Measurements from ENCODE around the gene FOCAD.
A peak's percentile ranks its signal among the peaks of the same experiment; 100 is the strongest.

FOCAD gene

DNA sequence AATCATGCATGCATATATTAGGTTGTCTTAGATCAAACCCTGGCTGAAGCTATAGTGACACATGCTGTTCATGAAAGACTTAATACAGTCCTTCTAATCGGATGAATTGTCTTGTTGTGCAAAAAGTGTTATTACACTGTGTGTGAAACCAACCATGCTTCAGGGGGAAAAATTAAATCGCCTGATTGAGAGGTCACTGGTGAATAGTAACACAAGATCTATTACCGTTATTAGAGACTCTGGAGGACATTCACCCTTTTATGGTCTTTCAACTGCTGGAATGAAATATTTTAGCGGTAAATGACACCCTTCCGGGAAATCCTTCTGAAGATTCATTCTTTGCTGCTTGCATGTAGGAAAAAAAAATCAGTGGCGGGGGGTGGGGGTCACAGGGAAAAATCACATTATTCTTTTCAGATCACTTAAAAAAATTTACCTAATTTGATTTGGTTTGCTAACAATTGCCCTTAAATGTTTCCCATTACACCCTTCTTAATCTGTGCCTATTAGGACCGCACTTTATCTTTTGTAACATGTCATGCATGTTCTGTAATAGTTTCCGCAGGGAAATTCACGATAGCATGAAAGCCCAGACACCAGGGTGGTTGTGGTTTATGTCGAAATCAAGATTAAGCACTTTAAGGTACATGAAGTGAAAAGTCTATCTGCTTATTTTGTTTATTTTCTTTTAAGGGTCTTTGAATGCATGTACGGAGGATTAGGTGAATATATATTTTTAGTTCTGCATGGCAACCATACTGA lies 120.6 kb downstream of the FOCAD start:
- no peak for DNase-seq

DNA sequence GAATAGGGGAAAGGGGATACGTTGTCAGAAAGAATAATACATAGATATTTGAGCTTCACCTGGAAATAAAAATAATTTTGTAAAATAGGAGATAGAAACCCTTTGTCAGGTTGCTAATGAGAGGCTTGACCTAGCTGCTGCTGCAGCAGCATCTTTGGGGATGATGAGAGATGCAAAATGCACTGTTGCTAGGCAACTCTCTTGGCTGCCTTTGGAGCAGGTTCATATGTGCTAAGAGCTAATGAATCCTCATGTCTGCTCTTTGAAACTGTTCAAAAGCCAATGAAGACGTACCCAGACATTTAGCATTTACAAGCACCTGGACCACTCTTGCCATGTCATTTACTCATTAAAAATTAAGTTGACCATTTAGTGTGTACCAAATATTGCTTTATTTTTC lies 121.7 kb downstream of the FOCAD start:
- no peak for DNase-seq

DNA sequence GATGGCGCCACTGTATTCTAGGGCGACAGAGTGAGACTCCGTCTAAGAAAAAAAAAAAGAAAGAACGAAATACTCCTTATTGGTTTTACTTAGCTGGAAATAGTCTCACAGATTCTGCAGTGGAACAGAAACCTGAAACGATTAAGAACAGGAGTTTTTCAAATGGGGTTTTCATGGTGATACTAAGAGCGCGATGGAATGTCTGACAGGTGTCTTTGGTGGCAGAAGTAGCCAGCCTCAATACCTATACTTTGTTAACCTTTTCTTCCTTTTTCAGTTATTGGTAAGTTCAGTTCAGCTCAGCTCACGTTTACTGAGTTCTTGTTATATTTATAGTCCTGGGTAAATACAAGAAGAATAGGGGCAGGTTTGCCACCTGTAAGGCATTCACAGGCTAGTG lies 123.9 kb downstream of the FOCAD start:
- no peak for DNase-seq

DNA sequence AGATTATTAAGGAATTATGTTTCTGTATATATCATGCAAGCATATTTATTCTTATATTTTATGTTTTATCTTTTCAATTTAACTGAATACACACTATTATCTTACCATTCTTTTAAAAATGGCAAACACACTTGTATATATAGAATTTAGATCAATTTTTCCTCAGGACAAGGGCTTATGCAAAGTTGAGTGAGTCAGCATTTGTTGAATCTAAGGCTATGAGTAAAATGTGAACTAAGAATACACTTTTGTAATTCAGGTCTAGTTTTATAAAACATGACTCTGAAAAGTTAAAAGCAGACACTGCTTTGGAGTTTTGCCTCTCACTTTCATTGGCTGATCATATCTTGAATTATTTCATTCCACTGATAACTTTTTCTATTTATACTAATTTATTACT lies 127.8 kb downstream of the FOCAD start:
- no peak for DNase-seq

DNA sequence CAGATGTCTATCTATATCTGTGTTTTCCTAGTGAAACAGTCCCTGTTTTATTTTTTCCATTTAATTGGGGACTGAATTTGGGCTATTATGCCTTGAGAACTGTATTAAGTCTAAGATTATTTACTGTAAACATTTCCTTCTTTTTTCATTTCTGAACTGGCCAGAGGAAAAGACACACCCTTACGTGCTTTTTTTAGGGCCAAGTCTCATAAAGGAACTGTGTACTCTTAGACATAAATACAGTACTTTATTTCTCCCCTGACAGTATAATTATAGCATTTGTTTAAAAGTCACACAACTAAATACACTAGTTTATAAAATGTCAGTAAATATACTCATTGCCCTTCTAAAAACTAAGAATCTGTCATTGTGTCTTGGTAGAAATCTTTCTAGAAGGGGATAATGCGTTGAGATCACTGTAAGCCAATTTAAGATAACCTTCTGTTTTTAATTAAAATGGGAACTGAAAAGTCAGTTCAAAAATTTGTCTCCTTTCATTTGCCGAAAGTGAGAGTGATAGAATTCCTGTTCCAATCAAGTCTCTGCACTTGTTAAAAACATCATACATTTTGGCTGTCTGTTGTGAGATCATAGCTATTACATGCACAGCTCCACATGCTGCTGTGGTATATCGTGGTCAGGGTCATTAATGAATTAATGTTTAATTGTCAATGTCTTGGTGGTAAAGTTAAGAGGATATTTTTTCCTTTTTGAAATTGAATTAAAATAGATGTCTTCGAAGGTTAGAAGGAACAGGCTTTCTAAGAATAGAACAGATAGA lies 132.1 kb downstream of the FOCAD start:
- no peak for DNase-seq

DNA sequence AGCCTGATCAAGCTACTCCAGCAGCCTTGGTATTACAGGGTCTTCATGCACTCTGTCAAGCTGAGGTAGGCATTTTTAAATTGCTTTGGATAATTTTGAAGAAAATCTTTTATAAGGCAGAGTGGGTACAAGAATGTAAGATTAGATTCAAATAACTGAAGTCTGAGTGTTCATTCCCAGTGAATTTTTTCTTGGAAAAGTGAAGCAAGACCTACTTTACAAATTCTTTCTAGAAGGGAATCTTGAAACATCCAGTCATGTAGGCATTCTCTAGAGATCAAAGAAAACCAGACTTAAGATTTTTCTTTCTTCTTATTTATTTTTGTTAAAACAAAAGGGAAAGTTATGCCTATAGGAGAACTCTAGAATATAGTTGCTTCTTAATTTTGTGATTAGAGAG lies 139.0 kb downstream of the FOCAD start:
- no peak for DNase-seq

DNA sequence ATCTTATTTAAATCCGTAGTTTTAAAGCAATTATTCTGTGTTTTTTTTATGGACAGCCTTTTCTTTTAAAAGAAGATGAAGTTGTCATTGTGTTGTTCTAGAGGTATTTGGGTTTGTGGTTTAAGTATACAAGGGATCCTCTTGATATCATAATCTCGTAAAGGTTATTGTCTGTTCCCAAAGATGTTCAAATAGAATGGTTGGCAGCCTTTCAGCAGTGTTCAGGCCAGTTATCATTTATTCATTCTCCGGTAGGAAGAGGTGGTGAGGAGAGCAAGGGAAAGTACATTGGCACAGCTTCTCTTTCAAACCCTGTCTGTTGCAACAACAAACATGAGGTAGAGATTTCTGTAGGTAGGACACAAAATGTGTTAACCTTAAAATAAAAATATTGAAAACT lies 147.0 kb downstream of the FOCAD start:
- no peak for DNase-seq

DNA sequence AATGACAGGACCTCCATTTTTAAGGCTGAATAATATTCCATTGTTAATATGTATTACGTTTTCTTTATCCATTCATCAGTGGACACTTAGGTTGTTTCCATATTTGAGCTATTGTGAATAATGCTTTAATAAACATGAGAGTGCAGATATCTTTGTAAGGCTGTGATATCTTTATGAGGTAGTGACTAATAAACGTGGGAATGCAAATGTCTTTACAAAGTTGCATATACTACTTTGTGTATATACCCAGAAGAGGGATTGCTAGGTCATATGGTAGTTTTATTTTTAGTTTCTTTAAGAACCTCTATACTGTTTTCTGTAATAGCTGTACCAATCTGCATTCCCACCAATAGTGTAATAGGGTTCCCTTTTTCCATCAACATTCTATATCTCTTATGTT lies 148.7 kb downstream of the FOCAD start:
- no peak for DNase-seq

DNA sequence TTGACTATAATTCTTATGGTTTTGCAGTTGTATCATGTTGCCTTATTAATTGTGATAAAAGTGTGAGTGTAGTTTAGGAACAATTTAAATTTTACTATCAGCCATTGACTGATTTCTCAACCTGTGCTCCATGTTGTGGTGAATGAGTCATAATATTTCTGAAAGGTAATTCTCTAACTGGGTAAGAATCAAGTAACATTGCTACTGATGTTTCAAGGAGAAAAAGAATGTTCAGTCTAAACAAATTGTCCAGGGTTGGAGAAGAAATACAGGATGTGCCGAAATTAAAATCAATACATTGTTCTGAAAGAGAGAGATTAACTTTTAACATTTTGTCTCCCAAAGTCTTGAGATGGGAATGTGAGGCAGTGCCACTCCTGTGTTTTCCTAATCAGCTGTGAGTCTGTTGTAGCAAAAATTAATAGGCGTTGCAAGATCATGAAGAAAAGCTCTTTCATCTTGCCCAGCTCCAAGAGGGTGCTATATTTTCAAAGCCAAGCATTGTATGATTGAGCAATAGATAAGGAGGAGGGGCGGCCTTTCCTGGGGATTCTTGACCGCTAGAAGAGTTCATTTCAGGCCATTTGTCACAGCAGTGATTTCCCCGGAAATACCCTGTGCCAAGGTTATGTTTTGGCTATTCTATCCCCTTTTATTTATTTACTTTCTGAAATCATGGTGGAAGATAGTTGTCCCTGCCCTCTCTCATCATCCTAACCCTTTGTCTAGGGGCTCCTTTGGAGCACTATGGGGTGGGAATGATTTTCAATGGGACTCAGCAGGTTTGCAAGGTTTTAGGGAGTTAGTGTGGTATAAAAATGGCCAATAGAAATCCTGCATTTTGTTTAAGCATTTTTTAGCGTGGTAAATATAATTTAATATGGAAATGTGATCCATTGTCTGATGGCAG lies 151.6 kb downstream of the FOCAD start:
- no peak for DNase-seq

DNA sequence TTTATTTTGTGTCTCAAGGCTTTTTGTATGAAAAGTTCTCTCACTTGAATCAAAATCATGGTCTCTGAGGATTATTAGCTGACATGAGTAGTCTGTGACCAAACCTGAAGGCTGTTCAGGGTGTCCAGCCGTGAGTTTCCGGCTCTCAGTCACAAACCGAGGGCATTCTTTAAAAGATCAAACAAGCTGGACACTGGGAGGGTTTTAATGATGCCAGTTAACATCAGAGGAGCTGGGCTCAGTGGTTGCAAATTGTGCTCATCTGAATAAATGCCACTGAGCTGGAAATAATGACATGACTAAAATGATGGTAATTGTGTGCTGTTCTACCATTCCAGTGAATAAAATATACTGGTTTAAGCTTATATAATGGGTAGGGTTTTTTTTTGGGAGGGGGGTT lies 153.1 kb downstream of the FOCAD start:
- DNase-seq, result no peak

DNA sequence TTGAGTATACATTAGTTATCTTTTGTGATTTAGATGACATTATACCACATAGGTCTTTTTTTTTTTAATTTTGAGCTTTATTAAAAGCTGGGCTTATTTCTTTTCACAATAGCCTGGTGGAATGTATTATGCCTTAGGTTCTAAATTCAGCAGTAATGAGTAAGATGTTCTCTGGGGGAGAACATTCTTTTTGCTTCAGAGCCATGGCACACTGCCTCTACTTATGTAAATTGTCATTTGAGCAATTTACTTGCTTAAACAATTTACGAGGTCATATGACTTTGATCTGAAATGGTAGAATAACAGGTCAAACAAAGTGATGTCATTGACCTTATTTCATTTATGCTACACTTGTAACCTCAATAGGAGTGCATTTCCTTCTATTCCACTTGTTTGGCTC lies 154.2 kb downstream of the FOCAD start:
- DNase-seq, result no peak

DNA sequence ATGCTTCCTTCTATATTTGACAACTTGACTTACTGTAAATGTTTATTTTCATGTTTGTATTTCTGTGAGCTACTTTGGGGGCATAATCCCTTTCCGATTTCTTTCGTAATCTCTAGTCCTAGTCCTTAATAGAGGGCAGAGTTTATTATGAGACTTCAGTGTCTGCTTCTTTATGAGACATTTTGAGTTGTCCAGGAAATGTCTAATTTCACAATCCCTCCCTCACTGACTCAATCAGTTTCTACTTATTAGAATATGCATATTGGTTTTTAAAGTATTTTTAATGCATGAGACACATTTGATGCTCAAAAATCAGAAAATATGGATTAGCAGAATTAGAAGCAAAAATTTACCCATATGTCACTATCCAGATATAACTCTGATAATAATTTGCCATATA lies 160.9 kb downstream of the FOCAD start:
- no peak for DNase-seq

DNA sequence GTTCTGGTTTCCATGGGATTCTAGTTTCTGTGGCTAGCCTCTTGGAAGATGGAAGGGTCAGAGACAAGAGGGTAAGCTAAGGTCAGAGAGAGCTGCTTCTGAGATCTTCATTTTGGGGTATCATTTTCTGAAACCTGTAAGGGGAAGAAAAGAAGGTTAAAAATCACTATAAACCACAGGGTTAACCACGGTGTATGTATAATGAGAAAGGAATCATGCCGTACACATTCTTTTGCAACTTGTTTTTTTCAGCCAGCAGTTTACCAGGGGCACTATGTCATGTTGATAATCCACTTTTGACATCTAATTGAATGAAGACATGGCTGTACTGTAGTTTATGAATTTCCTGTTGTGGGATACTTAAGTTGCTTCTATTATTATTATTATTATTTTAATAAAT lies 164.4 kb downstream of the FOCAD start:
- DNase-seq, result no peak

DNA sequence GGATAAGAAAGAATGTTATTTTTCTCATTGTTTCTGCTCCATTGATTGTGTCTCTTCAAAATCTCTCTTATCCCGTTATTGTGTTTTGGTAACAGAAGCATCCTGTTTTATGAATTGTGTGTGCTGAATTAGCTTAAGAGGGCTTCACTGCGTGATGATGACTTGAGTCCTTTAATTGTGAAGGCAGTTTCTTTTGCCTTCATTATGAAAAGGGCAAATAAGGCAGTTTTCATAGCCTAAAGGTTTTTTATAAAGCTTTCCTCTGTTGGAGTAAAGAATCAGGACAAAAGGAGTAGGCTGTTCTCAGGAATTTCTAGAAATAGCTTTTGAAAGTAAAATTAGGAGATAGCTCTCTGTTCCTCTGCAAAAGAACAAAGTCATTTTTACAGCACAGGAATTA lies 169.8 kb downstream of the FOCAD start:
- DNase-seq, result no peak

DNA sequence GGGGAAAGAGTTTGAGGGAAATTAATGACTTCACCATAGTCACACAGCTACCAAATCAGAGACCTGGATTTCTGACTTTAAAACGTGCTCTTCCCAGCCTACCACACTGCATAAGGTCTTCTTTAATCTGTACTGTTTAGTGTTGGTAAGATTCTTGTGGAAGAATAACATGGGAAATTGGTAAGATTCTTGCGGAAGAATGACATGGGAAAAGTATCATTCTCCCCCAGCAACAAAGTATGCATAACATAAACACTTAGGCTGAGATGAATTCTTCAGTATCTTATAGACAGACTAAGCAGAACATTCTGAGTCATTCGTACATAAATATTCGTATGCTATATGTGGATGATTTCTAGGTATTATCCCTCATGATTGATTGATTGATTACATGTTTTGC lies 170.4 kb downstream of the FOCAD start:
- no peak for DNase-seq

DNA sequence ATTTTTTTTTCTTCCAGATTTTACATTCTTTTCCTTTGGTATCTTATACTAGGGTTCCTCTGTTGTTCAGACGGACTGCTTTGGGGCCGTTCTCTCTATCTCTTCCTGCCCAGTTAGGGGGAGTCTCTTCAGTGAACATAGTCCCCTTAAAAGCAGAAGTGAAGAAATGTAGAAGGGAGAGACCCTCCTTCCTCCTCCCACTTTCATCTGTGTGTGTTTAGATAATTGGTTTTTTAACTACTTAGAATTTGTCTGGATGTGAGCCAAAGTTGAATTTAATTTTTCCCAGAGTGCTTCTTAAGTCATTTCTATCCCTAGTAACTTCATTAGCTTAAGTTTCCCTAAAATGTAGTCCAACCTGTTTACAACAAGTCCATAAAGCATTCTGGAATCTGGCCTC lies 179.9 kb downstream of the FOCAD start:
- DNase-seq, result no peak

DNA sequence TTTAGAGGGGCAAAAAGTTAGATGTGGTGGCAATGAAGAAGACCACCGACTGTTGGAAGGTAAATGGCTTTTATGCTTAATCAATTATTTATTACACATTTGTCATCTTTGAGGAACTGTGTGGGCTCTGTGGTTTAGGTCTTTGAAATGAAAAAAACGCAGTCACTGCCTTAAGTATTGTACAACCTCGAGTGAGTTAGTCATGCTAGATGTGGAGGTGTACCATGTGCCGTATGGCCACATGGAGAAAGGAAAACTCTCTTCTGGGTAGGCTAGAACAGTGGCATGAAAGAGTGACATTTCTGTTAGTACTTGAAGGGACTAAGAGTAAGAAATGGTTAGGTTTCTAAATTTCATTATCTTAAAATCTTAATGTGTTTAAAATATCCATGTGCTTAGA lies 181.3 kb downstream of the FOCAD start:
- peak in 1 of 2 experiments; percentile 19 for DNase-seq

DNA sequence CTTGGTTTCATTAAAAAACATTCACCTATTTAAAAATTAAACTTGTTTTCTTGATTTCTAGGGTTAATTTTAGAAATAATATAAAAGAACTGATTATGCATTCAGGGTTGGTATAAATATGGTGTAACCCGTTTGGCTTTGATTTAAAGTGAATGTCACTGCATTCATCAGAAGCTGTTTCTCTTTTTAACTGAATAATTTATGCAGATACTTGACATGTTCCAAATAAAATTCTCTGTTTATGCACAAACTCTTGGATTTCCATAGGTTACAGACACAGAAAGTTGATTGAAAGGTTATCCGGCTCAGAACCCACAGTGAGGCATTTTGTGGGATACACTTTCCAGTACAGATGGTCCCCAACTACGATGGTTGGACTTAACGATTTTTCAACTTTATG lies 186.1 kb downstream of the FOCAD start:
- DNase-seq, result no peak

DNA sequence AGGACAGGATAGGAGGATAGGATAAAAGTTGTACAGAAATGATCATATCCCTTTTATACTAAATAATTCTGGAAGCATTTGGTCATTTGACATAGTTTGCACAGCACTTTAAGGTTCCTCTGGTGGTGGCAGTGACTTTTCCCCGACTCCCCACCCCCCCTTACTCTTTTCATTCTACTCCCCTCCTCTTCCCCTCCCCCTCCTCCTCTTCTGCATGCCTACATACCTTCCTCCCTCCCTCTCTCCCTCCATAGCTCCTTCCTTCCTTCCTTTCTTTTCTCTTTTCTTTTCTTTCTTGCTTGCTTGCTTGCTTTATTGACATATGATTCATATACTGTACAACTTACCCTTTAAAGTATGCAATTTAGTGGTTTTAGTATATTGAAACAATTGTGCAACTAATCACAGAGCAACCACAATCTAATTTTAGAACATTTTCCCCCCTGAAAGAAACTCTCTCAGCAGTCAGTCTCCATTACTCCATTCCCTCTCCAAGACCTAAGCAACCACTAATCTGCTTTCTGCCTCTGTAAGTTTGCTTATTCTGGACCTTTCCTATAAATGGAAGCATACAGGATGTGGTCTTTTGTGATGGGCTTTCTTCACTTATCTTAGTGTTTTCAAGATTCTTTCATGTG lies 188.4 kb downstream of the FOCAD start:
- no peak for DNase-seq

DNA sequence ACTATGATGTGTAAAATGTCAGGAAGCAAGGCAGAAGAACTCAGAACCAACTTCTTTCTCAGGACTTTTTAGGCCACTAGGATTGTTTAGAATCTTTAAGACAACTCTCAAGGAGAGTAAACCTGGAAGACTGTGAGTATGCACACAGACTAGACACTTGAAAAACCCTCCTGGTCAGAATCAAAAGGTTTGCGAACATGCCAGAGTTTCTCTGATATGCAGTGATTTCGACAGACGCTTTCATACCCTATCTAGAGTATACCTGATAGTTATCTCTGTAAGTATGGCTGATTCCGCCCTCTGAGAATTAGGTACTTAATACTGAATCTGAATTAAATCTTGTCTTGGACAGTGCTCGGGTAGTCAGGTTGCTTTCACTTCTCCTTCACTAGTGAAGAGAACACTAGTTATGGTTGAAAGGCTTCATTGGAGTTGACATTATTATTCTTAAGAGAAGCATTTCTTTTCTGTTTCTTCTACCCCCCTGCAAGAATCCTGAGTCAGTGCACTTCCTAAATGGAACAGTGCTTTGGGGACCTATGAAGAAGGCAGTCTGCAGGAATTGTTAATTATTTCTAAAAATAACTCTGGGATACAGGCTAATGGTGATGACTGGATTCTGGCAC lies 189.3 kb downstream of the FOCAD start:
- no peak for DNase-seq

DNA sequence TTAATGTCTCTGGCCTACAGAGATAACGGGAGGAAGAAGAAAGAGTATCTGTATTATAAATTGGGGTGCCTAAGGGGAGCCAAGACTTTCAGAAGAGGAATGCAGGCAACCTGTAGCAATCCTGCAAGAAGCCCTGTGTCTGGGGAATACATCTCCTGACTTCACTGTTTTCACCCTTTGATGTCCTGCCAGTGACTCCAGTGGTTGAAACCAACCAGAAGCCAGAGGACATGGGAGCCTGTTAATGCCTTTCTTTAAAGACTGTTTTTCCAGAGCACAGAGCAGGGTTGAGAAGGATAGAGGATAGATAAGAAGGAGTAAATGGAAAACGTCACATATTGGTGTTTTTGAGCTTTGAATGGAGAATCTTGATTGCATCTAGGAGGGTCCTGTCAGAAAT lies 196.2 kb downstream of the FOCAD start:
- no peak for DNase-seq

DNA sequence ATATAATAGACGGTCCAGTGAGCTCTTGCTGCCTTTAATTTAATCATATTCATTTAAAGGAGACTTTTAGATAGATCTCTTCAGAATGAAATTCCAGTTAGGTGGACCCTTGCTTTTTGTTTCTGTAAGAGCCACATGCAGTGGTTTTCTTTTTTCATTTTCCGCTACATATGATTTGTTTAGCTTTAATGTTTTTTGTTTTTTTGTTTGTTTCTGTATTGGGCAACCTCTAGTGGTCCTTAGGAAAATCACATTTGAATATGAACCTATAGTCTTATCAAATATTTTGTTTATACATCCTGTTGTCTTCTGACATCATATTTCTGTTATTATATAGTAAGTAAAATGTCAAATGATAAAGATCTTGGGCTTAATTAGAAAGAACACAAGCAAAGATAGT lies 196.6 kb downstream of the FOCAD start:
- DNase-seq, result no peak
